Measurements from ENCODE around the gene NAV1. TPM values are rescaled to one million over a fixed set of nuclear protein-coding genes. Genes with fewer than 3 reads are reported as not detected.
"Not testable (repeated sequence)": the region's sequence is repeated elsewhere in the genome, so short reads cannot be mapped to it uniquely, and the experiment has no call there.

NAV1 gene
- total and polyA plus RNA-seq, 4 donors = 43.6 to 96.3 (median 70.6) TPM

GRCh38 chr1:201581371-201581770 lies 42.4 kb downstream of the NAV1 start:
- H3K4me1 ChIP-seq (ENCODE audit: control insufficient read depth, insufficient read depth, low read length) = peaks cover 24% of the 10 kb centered on the region
- H3K36me3 ChIP-seq (ENCODE audit: control insufficient read depth, insufficient read depth, low read length); DNase-seq (ENCODE audit: low read depth in 4 of 6, low spot score in 6 of 6); H3K27me3 ChIP-seq (ENCODE audit: control insufficient read depth, insufficient read depth, low read length); H3K27ac ChIP-seq (ENCODE audit: low read depth, low read length); H3K4me3 ChIP-seq (ENCODE audit: low read depth, low read length); H3K9me3 ChIP-seq (ENCODE audit: control insufficient read depth, insufficient read depth, low read length): not testable (repeated sequence)
- 95% methylated on average over 11 of the region's 12 CpGs for WGBS (ENCODE audit: insufficient coverage)

- H3K27me3 ChIP-seq (ENCODE audit: control insufficient read depth, insufficient read depth, low read length) = no peaks in the 10 kb centered on the region
- WGBS (ENCODE audit: insufficient coverage) = 19% methylated on average over 12 of the region's 14 CpGs
- no peaks in the 10 kb centered on the region for H3K36me3 ChIP-seq (ENCODE audit: control insufficient read depth, insufficient read depth, low read length)
- DNase-seq (ENCODE audit: low read depth in 4 of 6, low spot score in 6 of 6) = peak in 2 of 6 donors; percentile 54 to 85
- peaks cover 24% of the 10 kb centered on the region for H3K4me1 ChIP-seq (ENCODE audit: control insufficient read depth, insufficient read depth, low read length)
- H3K9me3 ChIP-seq (ENCODE audit: control insufficient read depth, insufficient read depth, low read length) = no peaks in the 10 kb centered on the region
- peak overlapping the region; percentile 27 for H3K27ac ChIP-seq (ENCODE audit: low read depth, low read length)
- H3K4me3 ChIP-seq (ENCODE audit: low read depth, low read length) = no peak overlapping the region
Observed at GRCh38 chr1:201582705-201583442, 43.9 kb downstream of the NAV1 start.

GRCh38 chr1:201583663-201584062 lies 44.7 kb downstream of the NAV1 start:
- no CpG with 5 or more reads among the region's 3 CpGs for whole genome bisulfite sequencing (ENCODE audit: insufficient coverage)
- no peak overlapping the region for H3K27ac ChIP-seq (ENCODE audit: low read depth, low read length)

GRCh38 chr1:201584471-201585092 lies 45.7 kb downstream of the NAV1 start:
- no peak overlapping the region for H3K4me3 ChIP-seq (ENCODE audit: low read depth, low read length)
- H3K36me3 ChIP-seq (ENCODE audit: control insufficient read depth, insufficient read depth, low read length) = no peaks in the 10 kb centered on the region
- no peak overlapping the region for H3K27ac ChIP-seq (ENCODE audit: low read depth, low read length)
- no peak for DNase-seq (ENCODE audit: low read depth in 4 of 6, low spot score in 6 of 6)
- WGBS (ENCODE audit: insufficient coverage) = 66% methylated on average over 6 of the region's 6 CpGs
- H3K9me3 ChIP-seq (ENCODE audit: control insufficient read depth, insufficient read depth, low read length) = no peaks in the 10 kb centered on the region
- H3K27me3 ChIP-seq (ENCODE audit: control insufficient read depth, insufficient read depth, low read length) = no peaks in the 10 kb centered on the region
- H3K4me1 ChIP-seq (ENCODE audit: control insufficient read depth, insufficient read depth, low read length) = peaks cover 24% of the 10 kb centered on the region

More at GRCh38 chr1:201583663-201584062, 44.7 kb downstream of the NAV1 start:
- Histone ChIP-seq H3K9me3 (ENCODE audit: control insufficient read depth, insufficient read depth, low read length) (no peaks in the 10 kb centered on the region), H3K4me1 (ENCODE audit: control insufficient read depth, insufficient read depth, low read length) (peaks cover 24% of the 10 kb centered on the region), H3K27me3 (ENCODE audit: control insufficient read depth, insufficient read depth, low read length) (no peaks in the 10 kb centered on the region), H3K36me3 (ENCODE audit: control insufficient read depth, insufficient read depth, low read length) (no peaks in the 10 kb centered on the region), H3K4me3 (ENCODE audit: low read depth, low read length) (no peak overlapping the region)
- no peak for DNase-seq (ENCODE audit: low read depth in 4 of 6, low spot score in 6 of 6)

GRCh38 chr1:201585093-201585483 lies 46.2 kb downstream of the NAV1 start:
- Histone ChIP-seq H3K36me3 (ENCODE audit: control insufficient read depth, insufficient read depth, low read length) (no peaks in the 10 kb centered on the region), H3K9me3 (ENCODE audit: control insufficient read depth, insufficient read depth, low read length) (no peaks in the 10 kb centered on the region), H3K4me3 (ENCODE audit: low read depth, low read length) (no peak overlapping the region), H3K27ac (ENCODE audit: low read depth, low read length) (no peak overlapping the region), H3K4me1 (ENCODE audit: control insufficient read depth, insufficient read depth, low read length) (peaks cover 24% of the 10 kb centered on the region), H3K27me3 (ENCODE audit: control insufficient read depth, insufficient read depth, low read length) (no peaks in the 10 kb centered on the region)
- 86% methylated on average over 1 of the region's 3 CpGs for WGBS (ENCODE audit: insufficient coverage)
- DNase-seq (ENCODE audit: low read depth in 4 of 6, low spot score in 6 of 6) = no peak

DNA sequence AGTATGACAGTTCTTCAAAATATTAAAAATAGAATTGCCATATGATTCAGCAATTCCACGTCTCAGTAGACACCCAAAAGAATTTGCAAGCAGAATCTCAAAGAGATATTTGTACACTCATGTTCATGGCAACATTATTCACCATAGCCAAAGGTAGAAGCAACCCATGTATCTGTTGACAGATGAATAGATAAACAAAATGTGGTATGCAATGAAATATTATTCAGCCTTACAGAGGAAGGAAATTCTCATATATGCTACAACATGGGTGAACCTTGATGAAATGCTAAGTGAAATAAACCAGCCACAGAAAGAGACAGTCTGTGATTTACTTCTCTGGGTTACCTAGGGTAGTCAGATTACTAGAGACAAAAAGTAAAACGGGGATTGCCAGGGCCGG lies 47.0 kb downstream of the NAV1 start:
- no peak overlapping the region for H3K27ac ChIP-seq (ENCODE audit: low read depth, low read length)
- no peak for DNase-seq (ENCODE audit: low read depth in 4 of 6, low spot score in 6 of 6)
- no CpG with 5 or more reads among the region's 3 CpGs for WGBS (ENCODE audit: insufficient coverage)

DNA sequence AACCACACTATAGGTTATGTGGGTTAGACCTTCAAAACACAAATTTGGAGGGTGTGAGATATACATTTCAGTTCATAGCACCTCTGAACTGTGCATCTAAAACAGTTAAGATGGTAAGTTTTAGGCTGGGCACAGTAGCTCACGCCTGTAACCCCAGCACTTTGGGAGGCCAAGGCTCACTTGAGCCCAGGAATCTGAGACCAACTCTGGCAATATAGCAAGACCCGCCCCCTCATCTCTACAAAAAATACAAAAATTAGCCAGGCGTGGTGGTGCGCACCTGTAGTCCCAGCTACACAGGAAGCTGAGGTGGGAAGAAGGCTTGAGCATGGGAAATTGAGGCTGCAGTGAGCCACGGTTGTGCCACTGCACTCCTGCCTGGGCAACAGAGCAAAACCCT lies 47.9 kb downstream of the NAV1 start:
- Histone ChIP-seq H3K4me3 (ENCODE audit: low read depth, low read length) (no peak overlapping the region), H3K27me3 (ENCODE audit: control insufficient read depth, insufficient read depth, low read length) (no peaks in the 10 kb centered on the region), H3K4me1 (ENCODE audit: control insufficient read depth, insufficient read depth, low read length) (peaks cover 32% of the 10 kb centered on the region), H3K36me3 (ENCODE audit: control insufficient read depth, insufficient read depth, low read length) (no peaks in the 10 kb centered on the region), H3K9me3 (ENCODE audit: control insufficient read depth, insufficient read depth, low read length) (no peaks in the 10 kb centered on the region), H3K27ac (ENCODE audit: low read depth, low read length) (no peak overlapping the region)
- no peak for DNase-seq (ENCODE audit: low read depth in 4 of 6, low spot score in 6 of 6)
- no CpG with 5 or more reads among the region's 5 CpGs for WGBS (ENCODE audit: insufficient coverage)

More for the DNA sequence above, 47.0 kb downstream of the NAV1 start:
- Histone ChIP-seq H3K9me3 (ENCODE audit: control insufficient read depth, insufficient read depth, low read length) (no peaks in the 10 kb centered on the region), H3K36me3 (ENCODE audit: control insufficient read depth, insufficient read depth, low read length) (no peaks in the 10 kb centered on the region), H3K27me3 (ENCODE audit: control insufficient read depth, insufficient read depth, low read length) (no peaks in the 10 kb centered on the region), H3K4me3 (ENCODE audit: low read depth, low read length) (no peak overlapping the region), H3K4me1 (ENCODE audit: control insufficient read depth, insufficient read depth, low read length) (peaks cover 24% of the 10 kb centered on the region)

GRCh38 chr1:201587729-201588128 lies 48.8 kb downstream of the NAV1 start:
- no peaks in the 10 kb centered on the region for H3K36me3 ChIP-seq (ENCODE audit: control insufficient read depth, insufficient read depth, low read length)
- WGBS (ENCODE audit: insufficient coverage) = no CpG with 5 or more reads among the region's 1 CpG
- H3K4me3 ChIP-seq (ENCODE audit: low read depth, low read length) = no peak overlapping the region
- no peaks in the 10 kb centered on the region for H3K27me3 ChIP-seq (ENCODE audit: control insufficient read depth, insufficient read depth, low read length)
- no peaks in the 10 kb centered on the region for H3K9me3 ChIP-seq (ENCODE audit: control insufficient read depth, insufficient read depth, low read length)
- no peak overlapping the region for H3K27ac ChIP-seq (ENCODE audit: low read depth, low read length)
- no peak for DNase-seq (ENCODE audit: low read depth in 4 of 6, low spot score in 6 of 6)
- H3K4me1 ChIP-seq (ENCODE audit: control insufficient read depth, insufficient read depth, low read length) = peaks cover 31% of the 10 kb centered on the region
